HEK293 (cell line): ENCODE results near the gene C16orf92.

Experiments used
- CTCF ChIA-PET: fragments of 350-600 bp; formaldehyde crosslinking; extraction: SDS; loops from one replicate; lab custom pipeline; 2021; ENCODE audit warnings: antibody characterized with exemption; lab: Yijun Ruan, JAX
- POLR2A ChIA-PET: fragments of 300-600 bp; formaldehyde crosslinking; extraction: SDS; loops from one replicate; lab custom pipeline; 2020; ENCODE audit warnings: antibody characterized with exemption, inconsistent platforms; lab: Yijun Ruan, JAX
- H3K27ac ChIP-seq: fragments of 200-500 bp; sonication (Bioruptor generic); 2 replicates; pipeline ENCODE4 v1.5.1; 2014; ENCODE audit warnings: low read depth, low read length, control low read depth, inconsistent platforms; ENCODE audit errors: extremely low read depth
- H3K36me3 ChIP-seq, 2 experiments: fragments of 200-500 bp in 1 of 2; sonication (Bioruptor generic) in 1 of 2; 1 replicate in 1 of 2; 2 replicates in 1 of 2; pipeline ENCODE4 v1.5.1; 2014 to 2017; ENCODE audit warnings: inconsistent platforms in 2 of 2, low read length in 2 of 2; ENCODE audit not compliant: control insufficient read depth in 2 of 2, insufficient read depth in 1 of 2
- H3K4me1 ChIP-seq: fragments of 200-500 bp; sonication (Bioruptor generic); 2 replicates; pipeline ENCODE4 v1.5.1; 2014; ENCODE audit warnings: mild to moderate bottlenecking, low read length, inconsistent platforms; ENCODE audit not compliant: control insufficient read depth, insufficient read depth
- H3K4me3 ChIP-seq: 2 replicates; pipeline ENCODE4 v1.5.1; 2011; ENCODE audit warnings: low read depth, mild to moderate bottlenecking, control low read depth, low read length, moderate library complexity
- H3K9me3 ChIP-seq: fragments of 200-500 bp; sonication (Bioruptor generic); 2 replicates; pipeline ENCODE4 v1.5.1; 2014; ENCODE audit warnings: low read depth, low read length, inconsistent platforms; ENCODE audit not compliant: control insufficient read depth, insufficient read depth
- BCL11B ChIP-seq: fragments of 450-650 bp; formaldehyde crosslinking; IDR thresholded peaks from 2 replicates; pipeline ENCODE4 v1.5.1; 2016; ENCODE audit warnings: low read depth, missing biosample characterization, missing genetic modification characterization
- CTCF ChIP-seq: fragments of 450-650 bp; formaldehyde crosslinking; IDR thresholded peaks from 2 replicates; pipeline ENCODE4 v1.5.1; 2016; ENCODE audit warnings: missing biosample characterization, missing genetic modification characterization
- HIC1 ChIP-seq: fragments of 450-650 bp; formaldehyde crosslinking; IDR thresholded peaks from 2 replicates; pipeline ENCODE4 v1.5.1; 2016; ENCODE audit warnings: missing biosample characterization, missing genetic modification characterization
- KLF1 ChIP-seq: fragments of 450-650 bp; formaldehyde crosslinking; IDR thresholded peaks from 2 replicates; pipeline ENCODE4 v1.5.1; 2016; ENCODE audit warnings: missing biosample characterization, missing genetic modification characterization
- KLF10 ChIP-seq: fragments of 450-650 bp; IDR thresholded peaks from 2 replicates; pipeline ENCODE4 v1.5.1; 2018; ENCODE audit warnings: missing biosample characterization, mild to moderate bottlenecking, missing genetic modification characterization
- KLF8 ChIP-seq: fragments of 450-650 bp; formaldehyde crosslinking; IDR thresholded peaks from 2 replicates; pipeline ENCODE4 v1.5.1; 2016; ENCODE audit warnings: missing biosample characterization, missing genetic modification characterization
- PATZ1 ChIP-seq: fragments of 450-650 bp; formaldehyde crosslinking; IDR thresholded peaks from 2 replicates; pipeline ENCODE4 v1.5.1; 2016; ENCODE audit warnings: missing biosample characterization, missing genetic modification characterization
- PRDM1 ChIP-seq: fragments of 450-650 bp; formaldehyde crosslinking; IDR thresholded peaks from 2 replicates; pipeline ENCODE4; 2016; ENCODE audit warnings: missing biosample characterization, missing genetic modification characterization
- ZBTB11 ChIP-seq: fragments of 450-650 bp; formaldehyde crosslinking; conservative IDR thresholded peaks from 2 replicates; pipeline ENCODE4 v1.5.1; 2016; ENCODE audit warnings: low read depth, missing biosample characterization, missing genetic modification characterization
- ZNF112 ChIP-seq: fragments of 450-650 bp; formaldehyde crosslinking; IDR thresholded peaks from 2 replicates; pipeline ENCODE4 v1.5.0; 2017; ENCODE audit warnings: missing biosample characterization, missing genetic modification characterization
- ZNF155 ChIP-seq: fragments of 450-650 bp; formaldehyde crosslinking; IDR thresholded peaks from 2 replicates; pipeline ENCODE4 v1.5.1; 2016; ENCODE audit warnings: missing biosample characterization, missing genetic modification characterization
- ZNF624 ChIP-seq: fragments of 450-650 bp; formaldehyde crosslinking; IDR thresholded peaks from 2 replicates; pipeline ENCODE4 v1.5.1; 2017; ENCODE audit warnings: missing biosample characterization, missing genetic modification characterization
- ZNF654 ChIP-seq: fragments of 450-650 bp; formaldehyde crosslinking; IDR thresholded peaks from 2 replicates; pipeline ENCODE4 v1.5.1; 2016; ENCODE audit warnings: low read depth, missing biosample characterization, missing genetic modification characterization
- ZXDB ChIP-seq: fragments of 450-650 bp; formaldehyde crosslinking; IDR thresholded peaks from 2 replicates; pipeline ENCODE4 v1.5.1; 2016; ENCODE audit warnings: missing biosample characterization, missing genetic modification characterization

Gene C16orf92

GRCh38 chr16:30004811-30005242 is 18.2 kb upstream of the C16orf92 start (continued):
- no peak for TF ChIP-seq ZBTB11 (tag by site-specific recombination)

GRCh38 chr16:30005341-30006094 is 17.5 kb upstream of the C16orf92 start:
- H3K36me3 ChIP-seq = peaks cover 0 to 58% of the 10 kb centered on the region in 2 experiments; a peak in 2 of 3 replicates
- POLR2A ChIA-PET = interaction anchor here (0.6 to 2.0 kb wide), 6 partner anchors 9 to 719 kb away, joined by 3 to 9 read pairs (median 6); no protein-coding TSS in a partner anchor
- no peaks in the 10 kb centered on the region for H3K4me1 ChIP-seq
- no peak overlapping the region for H3K27ac ChIP-seq
- no peak overlapping the region for H3K4me3 ChIP-seq
- TF ChIP-seq PATZ1 = peak; percentile 75
- no peak for TF ChIP-seq ZNF112 (tag by site-specific recombination)
- peak; percentile 48; the same call in 1 of the 2 replicates for TF ChIP-seq HIC1 (tag by site-specific recombination)
- TF ChIP-seq ZXDB (tag by site-specific recombination) = peak; percentile 85
- TF ChIP-seq KLF10 (tag by site-specific recombination) = no peak
- TF ChIP-seq ZNF654 (tag by site-specific recombination) = peak; percentile 25; the same call in 1 of the 2 replicates
- TF ChIP-seq CTCF (tag by site-specific recombination) = peak; percentile 60; the same call in 1 of the 2 replicates
- peak; percentile 45; the same call in 1 of the 2 replicates for TF ChIP-seq KLF8 (tag by site-specific recombination)
- CTCF ChIA-PET = interaction anchor here (0.5 to 2.1 kb wide), 10 partner anchors 9 to 257 kb away, joined by 3 to 12 read pairs (median 4); partner anchors contain the start of gene INO80E
- H3K9me3 ChIP-seq = no peaks in the 10 kb centered on the region

GRCh38 chr16:30006095-30006473 is 16.9 kb upstream of the C16orf92 start:
- ChIA-PET POLR2A (interaction anchor here (0.6 to 2.0 kb wide), 5 partner anchors 10 to 106 kb away, joined by 3 to 9 read pairs (median 7); no protein-coding TSS in a partner anchor), CTCF (interaction anchor here (0.5 to 2.1 kb wide), 9 partner anchors 9 to 257 kb away, joined by 3 to 12 read pairs (median 4); partner anchors contain the start of gene INO80E)
- TF ChIP-seq ZNF155 (no peak), ZNF624 (tag by site-specific recombination) (no peak), BCL11B (0 out of 2 replicates have a peak, but pooled peaks have one; percentile 57), PRDM1 (tag by site-specific recombination) (no peak), KLF1 (0 out of 2 replicates have a peak, but pooled peaks have one; percentile 26)
- no peaks in the 10 kb centered on the region for H3K4me1 ChIP-seq
- H3K27ac ChIP-seq = no peak overlapping the region
- no peak overlapping the region for H3K4me3 ChIP-seq
- H3K9me3 ChIP-seq = no peaks in the 10 kb centered on the region
- H3K36me3 ChIP-seq = peaks cover 0 to 52% of the 10 kb centered on the region in 2 experiments; a peak in 1 of 3 replicates
